Kidney epithelial cell (primary cell): ENCODE data around the gene PSMG4. TPM values are rescaled to one million over a fixed set of nuclear protein-coding genes. Genes with fewer than 3 reads are reported as not detected.

ENCODE experiments used
- DNase-seq: peaks from one replicate; pipeline ENCODE4 v3.0.0-alpha.2; 2010; ENCODE audit warnings: low read depth
- H3K27me3 ChIP-seq: 2 replicates; pipeline ENCODE4 v1.6.0; 2011; ENCODE audit warnings: low read length; ENCODE audit not compliant: control insufficient read depth, insufficient read depth
- H3K36me3 ChIP-seq: 2 replicates; pipeline ENCODE4 v1.5.1; 2011; ENCODE audit warnings: low read length; ENCODE audit not compliant: control insufficient read depth, insufficient read depth
- H3K4me3 ChIP-seq: 2 replicates; pipeline ENCODE4 v1.5.1; 2011; ENCODE audit warnings: low read depth, mild to moderate bottlenecking, control low read depth, low read length
- CTCF ChIP-seq: IDR thresholded peaks from 2 replicates; pipeline ENCODE4 v1.5.1; 2011; ENCODE audit warnings: mild to moderate bottlenecking, moderate library complexity, low read length, control low read depth, inconsistent platforms; ENCODE audit not compliant: insufficient read depth, poor library complexity, severe bottlenecking
- total RNA-seq: library from RNA; depleted of rRNA; stranded (reverse); fragments of >200 nt; gene quantifications from 2 replicates; pipeline ENCODE4 v1.2.3, GENCODE V29; 2015

The PSMG4 gene
- total RNA-seq, 1 donor from 2014 or later: 26.5 TPM

- H3K4me3 ChIP-seq: no peak overlapping the region
- DNase-seq: no peak
- H3K36me3 ChIP-seq: no peaks in the 10 kb centered on the region
- no peak for TF ChIP-seq CTCF
- H3K27me3 ChIP-seq: no peaks in the 10 kb centered on the region
Measured at GRCh38 chr6:3283241-3283640, 24.5 kb downstream of the PSMG4 start.

GRCh38 chr6:3283641-3284435, 25.1 kb downstream of the PSMG4 start:
- H3K36me3 ChIP-seq: no peaks in the 10 kb centered on the region
- H3K27me3 ChIP-seq: no peaks in the 10 kb centered on the region
- no peak for TF ChIP-seq CTCF
- DNase-seq: no peak
- no peak overlapping the region for H3K4me3 ChIP-seq

GRCh38 chr6:3284436-3284876, 25.7 kb downstream of the PSMG4 start:
- Histone ChIP-seq H3K4me3 (no peak overlapping the region), H3K36me3 (no peaks in the 10 kb centered on the region), H3K27me3 (no peaks in the 10 kb centered on the region)
- TF ChIP-seq CTCF: no peak
- DNase-seq: no peak

- no peak for DNase-seq
- H3K27me3 ChIP-seq: no peaks in the 10 kb centered on the region
- no peak overlapping the region for H3K4me3 ChIP-seq
- no peaks in the 10 kb centered on the region for H3K36me3 ChIP-seq
- TF ChIP-seq CTCF: no peak
Measured at GRCh38 chr6:3285049-3285639, 26.4 kb downstream of the PSMG4 start.

- TF ChIP-seq CTCF: no peak
- no peaks in the 10 kb centered on the region for H3K27me3 ChIP-seq
- no peak overlapping the region for H3K4me3 ChIP-seq
- H3K36me3 ChIP-seq: no peaks in the 10 kb centered on the region
- DNase-seq: no peak
Measured at GRCh38 chr6:3285732-3286131, 27.0 kb downstream of the PSMG4 start.
